ENCODE data around the gene ANKRD30A. TPM values are rescaled to one million over a fixed set of nuclear protein-coding genes. Genes with fewer than 3 reads are reported as not detected.

The ANKRD30A gene
- total RNA-seq, 1 experiment from 2014 or later: not detected

- no peaks in the 10 kb centered on the region for H3K79me2 ChIP-seq (ENCODE audit: insufficient read depth, low read length)
- no TSS peak for BruUV-seq (replicated peaks)
- intact Hi-C loops (cut with micrococcal nuclease): no loop called here
- H4K20me1 ChIP-seq (ENCODE audit: insufficient read depth): no peaks in the 10 kb centered on the region
- H3K4me2 ChIP-seq (ENCODE audit: low read length): no peak overlapping the region
- H2AFZ ChIP-seq (ENCODE audit: low read depth, low read length, poor library complexity, severe bottlenecking): no peak overlapping the region
- peaks cover 5 to 15% of the 10 kb centered on the region in 2 experiments; a peak in 3 of 4 replicates for H3K9me3 ChIP-seq (ENCODE audit: control insufficient read depth in 1 of 2, insufficient read depth in 1 of 2, low read depth in 1 of 2, low read length in 2 of 2)
- CTCF ChIA-PET: no interaction called here
- no peaks in the 10 kb centered on the region for H3K4me1 ChIP-seq (ENCODE audit: control insufficient read depth in 1 of 2, insufficient read depth in 2 of 2, low read length in 2 of 2)
- no peak overlapping the region for H3K27ac ChIP-seq (ENCODE audit: low read depth, low read length)
- no peak overlapping the region for H3K4me3 ChIP-seq (replicated peaks in 1 of 2; ENCODE audit: low read depth in 1 of 2, low read length in 2 of 2)
- no peaks in the 10 kb centered on the region for H3K27me3 ChIP-seq (ENCODE audit: insufficient read depth, low read length)
- ATAC-seq (no peak), DNase-seq (ENCODE audit: low read depth, low spot score) (no peak)
- no peak overlapping the region for H3K9ac ChIP-seq (ENCODE audit: low read length)
- POLR2A ChIA-PET: no interaction called here
- no peak for TF ChIP-seq EZH2phosphoT487 (IDR thresholded peaks at IDR 0.05; ENCODE audit: borderline replicate concordance)
- no peak for TF ChIP-seq ELF1 (IDR thresholded peaks at IDR 0.05; ENCODE audit: borderline replicate concordance, low read depth)
- no peak for TF ChIP-seq SIN3A (IDR thresholded peaks at IDR 0.05; ENCODE audit: low read depth)
- no peak for TF ChIP-seq SRF (IDR thresholded peaks at IDR 0.05; ENCODE audit: low read depth)
- TF ChIP-seq CBX3 (IDR thresholded peaks at IDR 0.05; ENCODE audit: low read depth): no peak
- TF ChIP-seq ATF3 (IDR thresholded peaks at IDR 0.05): no peak
- no peak for TF ChIP-seq CTCF (IDR thresholded peaks at IDR 0.05 in 2 of 3, conservative IDR thresholded peaks at IDR 0.05 in 1 of 3; ENCODE audit: borderline replicate concordance in 1 of 3, insufficient read depth in 1 of 3, low read depth in 2 of 3, low read length in 2 of 3)
- TF ChIP-seq POLR2A (IDR thresholded peaks at IDR 0.05; ENCODE audit: borderline replicate concordance, extremely low read depth, insufficient read depth, insufficient read length): no peak
- TF ChIP-seq POLR2AphosphoS5 (IDR thresholded peaks at IDR 0.05; ENCODE audit: low read depth, low read length): no peak
- no peak for TF ChIP-seq JUND (IDR thresholded peaks at IDR 0.05)
- no peak for TF ChIP-seq FOSL1 (IDR thresholded peaks at IDR 0.05; ENCODE audit: low read depth)
- TF ChIP-seq YY1 (IDR thresholded peaks at IDR 0.05; ENCODE audit: extremely low read depth, insufficient replicate concordance, low read depth, low read length): no peak
- no peak for TF ChIP-seq EZH2 (IDR thresholded peaks at IDR 0.05)
- TF ChIP-seq RAD21 (IDR thresholded peaks at IDR 0.05; ENCODE audit: low read depth): no peak
- TF ChIP-seq TCF7L2 (IDR thresholded peaks at IDR 0.05; ENCODE audit: borderline replicate concordance, extremely low read depth, insufficient read depth, insufficient read length): no peak
- TF ChIP-seq ZFX (IDR thresholded peaks at IDR 0.05): no peak
- no peak for TF ChIP-seq ZNF274 (IDR thresholded peaks at IDR 0.05; ENCODE audit: low read depth, low read length)
- no peak for TF ChIP-seq EGR1 (IDR thresholded peaks at IDR 0.05; ENCODE audit: low read depth)
- TF ChIP-seq MAX (IDR thresholded peaks at IDR 0.05): no peak
- TF ChIP-seq CEBPB (IDR thresholded peaks at IDR 0.05; ENCODE audit: low read depth): no peak
- RAD21 ChIA-PET (ENCODE audit: low non-redundant PET in 1 of 2, low total read pairs in 2 of 2, uncharacterized antibody in 2 of 2, unreplicated experiment in 2 of 2): no interaction called here
- no peaks in the 10 kb centered on the region for H3K9me2 ChIP-seq (ENCODE audit: insufficient read depth)
- no peaks in the 10 kb centered on the region for H3K36me3 ChIP-seq (ENCODE audit: control insufficient read depth in 1 of 2, insufficient read depth in 2 of 2, low read length in 2 of 2)
Measured at GRCh38 chr10:37206132-37206531, 80.7 kb downstream of the ANKRD30A start.
